HCT116 (cell line): Measurements from ENCODE around the gene ZNF678. TPM values are rescaled to one million over a fixed set of nuclear protein-coding genes. Genes with fewer than 3 reads are reported as not detected.

ENCODE experiments used
- ATAC-seq: fragments of 200-7000 bp; cut with Tn5 transposase; 2 replicates; pipeline ENCODE4 v1.9.1; 2020; ENCODE audit warnings: mild to moderate bottlenecking, moderate library complexity
- BruUV-seq: library from RNA; stranded (reverse); fragments of 400-500 nt; replicated peaks from 2 replicates; lab custom pipeline; 2021; lab: Mats Ljungman, UMichigan
- CTCF ChIA-PET: fragments of 300-600 bp; sonication (Branson Sonifier 250); formaldehyde crosslinking; loops from one replicate; lab custom pipeline; 2021; ENCODE audit warnings: antibody characterized with exemption; lab: Charles Lee
- POLR2A ChIA-PET: fragments of 300-600, 350-600 bp; sonication (Branson Sonifier 250); formaldehyde crosslinking; loops from one replicate; lab custom pipeline; 2021; ENCODE audit warnings: antibody characterized with exemption; lab: Charles Lee
- RAD21 ChIA-PET, 2 experiments: fragments of 300-600 bp; sonication (Branson Sonifier 250); formaldehyde crosslinking; loops; one replicate each; lab custom pipeline; 2023; ENCODE audit warnings: low total read pairs in 2 of 2; ENCODE audit not compliant: uncharacterized antibody in 2 of 2, unreplicated experiment in 2 of 2, low non-redundant PET in 1 of 2; lab: Charles Lee
- DNase-seq: peaks from one replicate; pipeline ENCODE4 v3.0.0-alpha.2; 2010; ENCODE audit warnings: low read depth, low spot score
- H2AFZ ChIP-seq: fragments of 200-600 bp; shearing (Covaris generic), sonication (generic); 2 replicates; pipeline ENCODE4 v1.6.1; 2017; ENCODE audit warnings: low read depth, mixed run types, mixed read lengths, antibody characterized with exemption, low read length; ENCODE audit not compliant: poor library complexity, severe bottlenecking
- H3K27ac ChIP-seq: 2 replicates; pipeline ENCODE4 v1.5.1; 2012; ENCODE audit warnings: low read depth, low read length
- H3K27me3 ChIP-seq: fragments of 200-600 bp; sonication (generic); 2 replicates; pipeline ENCODE4 v1.6.1; 2016; ENCODE audit warnings: mixed run types, low read length, mixed read lengths; ENCODE audit not compliant: insufficient read depth
- H3K36me3 ChIP-seq, 2 experiments: fragments of 200-500 bp in 1 of 2; fragments of 200-600 bp in 1 of 2; sonication (Bioruptor generic) in 1 of 2; sonication (generic) in 1 of 2; 2 replicates each; pipeline versions ENCODE4 v1.5.1 to v1.6.1; 2014 to 2016; ENCODE audit warnings: low read length in 2 of 2, inconsistent platforms in 1 of 2, mixed read lengths in 1 of 2, mixed run types in 1 of 2; ENCODE audit not compliant: insufficient read depth in 2 of 2, control insufficient read depth in 1 of 2
- H3K4me1 ChIP-seq, 2 experiments: fragments of 200-600 bp in 1 of 2; sonication (generic) in 1 of 2; 2 replicates each; pipeline versions ENCODE4 v1.5.1 to v1.6.1; 2012 to 2017; ENCODE audit warnings: low read length in 2 of 2, inconsistent platforms in 1 of 2, mild to moderate bottlenecking in 1 of 2, mixed read lengths in 1 of 2, mixed run types in 1 of 2, moderate library complexity in 1 of 2; ENCODE audit not compliant: insufficient read depth in 2 of 2, control insufficient read depth in 1 of 2
- H3K4me2 ChIP-seq: fragments of 200-600 bp; sonication (generic); 2 replicates; pipeline ENCODE4 v1.6.1; 2017; ENCODE audit warnings: mixed run types, low read length, mixed read lengths
- H3K4me3 ChIP-seq, 2 experiments: fragments of 200-600 bp in 1 of 2; sonication (generic) in 1 of 2; replicated peaks in 1 of 2; 2 replicates each; pipeline ENCODE4 v1.5.1; 2011 to 2016; ENCODE audit warnings: low read length in 2 of 2, control low read depth in 1 of 2, low read depth in 1 of 2, mild to moderate bottlenecking in 1 of 2, mixed read lengths in 1 of 2, mixed run types in 1 of 2
- H3K79me2 ChIP-seq: fragments of 200-600 bp; sonication (generic); 2 replicates; pipeline ENCODE4 v1.6.1; 2017; ENCODE audit warnings: mild to moderate bottlenecking, mixed run types, low read length, moderate library complexity, mixed read lengths; ENCODE audit not compliant: insufficient read depth
- H3K9ac ChIP-seq: fragments of 200-600 bp; sonication (generic); 2 replicates; pipeline ENCODE4 v1.6.1; 2016; ENCODE audit warnings: low read length, mixed read lengths
- H3K9me2 ChIP-seq: fragments of 200-600 bp; sonication (generic), shearing (Covaris generic); 2 replicates; pipeline ENCODE4 v1.6.1; 2017; ENCODE audit warnings: mixed run types, mild to moderate bottlenecking, moderate library complexity; ENCODE audit not compliant: insufficient read depth
- H3K9me3 ChIP-seq, 2 experiments: fragments of 200-500 bp in 1 of 2; fragments of 200-600 bp in 1 of 2; sonication (Bioruptor generic) in 1 of 2; sonication (generic) in 1 of 2; 2 replicates each; pipeline ENCODE4 v1.6.1; 2014 to 2017; ENCODE audit warnings: low read length in 2 of 2, mixed read lengths in 2 of 2, inconsistent platforms in 1 of 2, low read depth in 1 of 2, mild to moderate bottlenecking in 1 of 2, mixed run types in 1 of 2, moderate library complexity in 1 of 2; ENCODE audit not compliant: control insufficient read depth in 1 of 2, insufficient read depth in 1 of 2
- H4K20me1 ChIP-seq: fragments of 200-600 bp; sonication (generic), shearing (Covaris generic); 2 replicates; pipeline ENCODE4 v1.6.1; 2017; ENCODE audit warnings: mixed run types, mild to moderate bottlenecking, moderate library complexity; ENCODE audit not compliant: insufficient read depth
- EGR1 ChIP-seq: IDR thresholded peaks from 2 replicates; pipeline ENCODE4 v1.6.1; 2012; ENCODE audit warnings: low read depth
- ELF1 ChIP-seq: IDR thresholded peaks from 2 replicates; pipeline ENCODE4 v1.6.1; 2012; ENCODE audit warnings: low read depth, borderline replicate concordance
- FOSL1 ChIP-seq: IDR thresholded peaks from 2 replicates; pipeline ENCODE4 v1.6.1; 2012; ENCODE audit warnings: low read depth
- MAX ChIP-seq: IDR thresholded peaks from 2 replicates; pipeline ENCODE4 v1.6.1; 2012
- REST ChIP-seq: IDR thresholded peaks from 2 replicates; pipeline ENCODE4 v1.6.1; 2012; ENCODE audit warnings: low read depth
- SIN3A ChIP-seq: IDR thresholded peaks from 2 replicates; pipeline ENCODE4 v1.6.1; 2012; ENCODE audit warnings: low read depth
- SP1 ChIP-seq: IDR thresholded peaks from 2 replicates; pipeline ENCODE4 v1.6.1; 2012; ENCODE audit warnings: low read depth
- SRF ChIP-seq: IDR thresholded peaks from 2 replicates; pipeline ENCODE4 v1.6.1; 2012; ENCODE audit warnings: low read depth
- TCF7L2 ChIP-seq: IDR thresholded peaks from 2 replicates; pipeline ENCODE4 v1.7.0; 2011; ENCODE audit warnings: borderline replicate concordance, inconsistent platforms; ENCODE audit not compliant: insufficient read depth, insufficient read length; ENCODE audit errors: extremely low read depth
- ZFX ChIP-seq: fragments of 450-650 bp; IDR thresholded peaks from 2 replicates; pipeline ENCODE4 v1.6.1; 2017
- intact Hi-C: fragments of 100-400 bp; cut with micrococcal nuclease; formaldehyde crosslinking; loops from 2 replicates; pipeline ENCODE4 v1.10.0; 2022
- total RNA-seq: library from RNA; stranded (reverse); gene quantifications from one replicate; pipeline ENCODE4 v1.2.1, GENCODE V29; 2021; ENCODE audit not compliant: unreplicated experiment

ZNF678 gene
- total RNA-seq, 1 experiment from 2014 or later: 6.1 TPM

- ATAC-seq: no peak
- no peaks in the 10 kb centered on the region for H4K20me1 ChIP-seq
- no peak overlapping the region for H3K4me3 ChIP-seq
- H3K79me2 ChIP-seq: no peaks in the 10 kb centered on the region
- no peaks in the 10 kb centered on the region for H3K27me3 ChIP-seq
- DNase-seq: no peak
- no peaks in the 10 kb centered on the region for H3K9me3 ChIP-seq
- POLR2A ChIA-PET: no interaction called here
- CTCF ChIA-PET: no interaction called here
- no peaks in the 10 kb centered on the region for H3K36me3 ChIP-seq
- H3K4me1 ChIP-seq: peaks cover 0 to 5% of the 10 kb centered on the region in 2 experiments; a peak in 1 of 4 replicates
- no peak overlapping the region for H3K9ac ChIP-seq
- RAD21 ChIA-PET: no interaction called here
- H3K4me2 ChIP-seq: no peak overlapping the region
- BruUV-seq: no TSS peak
- no peak for TF ChIP-seq SRF
- H3K9me2 ChIP-seq: no peaks in the 10 kb centered on the region
- no peak overlapping the region for H3K27ac ChIP-seq
- no peak overlapping the region for H2AFZ ChIP-seq
- intact Hi-C loops: no loop called here
Observed at GRCh38 chr1:227558732-227559262, 4.6 kb upstream of the ZNF678 start.

- Histone ChIP-seq H2AFZ (no peak overlapping the region), H3K9me2 (no peaks in the 10 kb centered on the region), H3K9ac (no peak overlapping the region), H3K79me2 (peaks cover 6% of the 10 kb centered on the region), H4K20me1 (no peaks in the 10 kb centered on the region), H3K4me2 (no peak overlapping the region), H3K27ac (no peak overlapping the region), H3K36me3 (no peaks in the 10 kb centered on the region), H3K4me1 (peaks cover 0 to 10% of the 10 kb centered on the region in 2 experiments; a peak in 2 of 4 replicates), H3K27me3 (no peaks in the 10 kb centered on the region), H3K9me3 (no peaks in the 10 kb centered on the region), H3K4me3 (no peak overlapping the region)
- POLR2A ChIA-PET: no interaction called here
- TF ChIP-seq FOSL1 (no peak), ELF1 (no peak), MAX (no peak), SP1 (no peak), SIN3A (no peak), SRF (no peak), ZFX (no peak), TCF7L2 (no peak), REST (no peak), EGR1 (no peak)
- ATAC-seq (no peak), DNase-seq (no peak)
- CTCF ChIA-PET: no interaction called here
- RAD21 ChIA-PET: no interaction called here
- BruUV-seq: no TSS peak
- intact Hi-C loops: no loop called here
Observed at GRCh38 chr1:227559499-227559898, 3.9 kb upstream of the ZNF678 start.
